Endothelial cell of umbilical vein (primary cell): ENCODE results near the gene KRT33B. TPM values are rescaled to one million over a fixed set of nuclear protein-coding genes. Genes with fewer than 3 reads are reported as not detected.

Experiments used
- BruUV-seq: library from RNA; stranded (reverse); fragments of 400-500 nt; replicated peaks from 2 replicates; lab custom pipeline; 2021; lab: Mats Ljungman, UMichigan
- CTCF ChIA-PET: fragments of 300-600, 350-600 bp; sonication (Branson Sonifier 250); formaldehyde crosslinking; loops from one replicate; lab custom pipeline; 2021; ENCODE audit warnings: antibody characterized with exemption, inconsistent platforms; lab: Charles Lee
- POLR2A ChIA-PET: fragments of 300-600, 350-600 bp; sonication (Branson Sonifier 250); formaldehyde crosslinking; loops from one replicate; lab custom pipeline; 2021; ENCODE audit warnings: antibody characterized with exemption, inconsistent platforms; lab: Charles Lee
- DNase-seq: peaks from one replicate; pipeline ENCODE4 v3.0.0-alpha.2; 2011; ENCODE audit warnings: low read depth, low spot score
- FAIRE-seq: peaks from 2 replicates; lab custom pipeline; 2011; peaks lifted over from hg19 to GRCh38; lab: Jason Lieb, UNC
- H2AFZ ChIP-seq: 2 replicates; pipeline ENCODE4 v1.6.0; 2012; ENCODE audit warnings: low read depth, low read length, control low read depth, inconsistent platforms
- H3K27ac ChIP-seq: 2 replicates; pipeline ENCODE4 v1.5.1; 2011; ENCODE audit warnings: low read depth, mild to moderate bottlenecking, control low read depth, low read length, moderate library complexity; ENCODE audit not compliant: insufficient read depth
- H3K27me3 ChIP-seq, 2 experiments: 2 replicates each; pipeline versions ENCODE4 v1.6.0 to v1.6.1; 2011; ENCODE audit warnings: low read length in 2 of 2, mixed read lengths in 1 of 2; ENCODE audit not compliant: control insufficient read depth in 2 of 2, insufficient read depth in 2 of 2
- H3K36me3 ChIP-seq, 2 experiments: 2 replicates in 1 of 2; 3 replicates in 1 of 2; pipeline ENCODE4 v1.5.1; 2011; ENCODE audit warnings: low read length in 2 of 2, mild to moderate bottlenecking in 1 of 2, moderate library complexity in 1 of 2; ENCODE audit not compliant: control insufficient read depth in 2 of 2, insufficient read depth in 2 of 2; ENCODE audit errors: extremely low read depth in 1 of 2
- H3K4me1 ChIP-seq: 3 replicates; pipeline ENCODE4 v1.5.1; 2011; ENCODE audit warnings: mild to moderate bottlenecking, low read length; ENCODE audit not compliant: control insufficient read depth, insufficient read depth; ENCODE audit errors: extremely low read depth
- H3K4me2 ChIP-seq: 2 replicates; pipeline ENCODE4 v1.6.1; 2011; ENCODE audit warnings: low read length, control low read depth, mixed read lengths; ENCODE audit not compliant: insufficient read depth
- H3K4me3 ChIP-seq, 3 experiments: fragments of 200-600 bp in 1 of 3; sonication (generic), shearing (Covaris generic) in 1 of 3; replicated peaks in 1 of 3; 2 replicates each; pipeline ENCODE4 v1.5.1; 2011 to 2016; ENCODE audit warnings: control low read depth in 3 of 3, low read length in 3 of 3, mild to moderate bottlenecking in 2 of 3, inconsistent platforms in 1 of 3, low read depth in 1 of 3, moderate library complexity in 1 of 3; ENCODE audit not compliant: insufficient read depth in 1 of 3
- H3K79me2 ChIP-seq: 2 replicates; pipeline ENCODE4 v1.6.0; 2012; ENCODE audit warnings: low read length, inconsistent platforms; ENCODE audit not compliant: control insufficient read depth, insufficient read depth
- H3K9ac ChIP-seq: replicated peaks from 2 replicates; pipeline ENCODE3; 2011; ENCODE audit warnings: low read length, control low read depth; ENCODE audit not compliant: insufficient read depth; ENCODE audit errors: extremely low read depth
- H3K9me1 ChIP-seq: replicated peaks from 3 replicates; pipeline ENCODE4 v1.6.0; 2011; ENCODE audit warnings: mild to moderate bottlenecking, low read length; ENCODE audit not compliant: control insufficient read depth, insufficient read depth; ENCODE audit errors: extremely low read depth
- H3K9me3 ChIP-seq: replicated peaks from 2 replicates; pipeline ENCODE4 v1.5.1; 2012; ENCODE audit warnings: low read length, inconsistent platforms; ENCODE audit not compliant: control insufficient read depth, insufficient read depth
- H4K20me1 ChIP-seq: replicated peaks from 2 replicates; pipeline ENCODE3; 2011; ENCODE audit warnings: mild to moderate bottlenecking, low read length; ENCODE audit not compliant: control insufficient read depth, insufficient read depth; ENCODE audit errors: extremely low read depth
- CTCF ChIP-seq, 2 donors: IDR thresholded peaks; 1 replicate in 1 of 2; 2 replicates in 1 of 2; pipeline ENCODE4 v1.5.1; 2011; ENCODE audit warnings: low read length in 2 of 2, mild to moderate bottlenecking in 2 of 2, moderate library complexity in 2 of 2, control low read depth in 1 of 2, inconsistent platforms in 1 of 2, low read depth in 1 of 2; ENCODE audit not compliant: insufficient read depth in 1 of 2; ENCODE audit errors: extremely low read depth in 1 of 2
- EZH2 ChIP-seq: IDR thresholded peaks from 2 replicates; pipeline ENCODE4 v1.6.1; 2012; ENCODE audit warnings: borderline replicate concordance, low read depth, mild to moderate bottlenecking, moderate library complexity, low read length, inconsistent platforms; ENCODE audit not compliant: severe bottlenecking
- FOS ChIP-seq: IDR thresholded peaks from 2 replicates; pipeline ENCODE4 v1.6.1; 2011; ENCODE audit warnings: mild to moderate bottlenecking, low read length, moderate library complexity, borderline replicate concordance; ENCODE audit not compliant: insufficient read depth
- GATA2 ChIP-seq: IDR thresholded peaks from 2 replicates; pipeline ENCODE4 v1.7.0; 2011; ENCODE audit warnings: low read depth, mild to moderate bottlenecking, moderate library complexity, mixed read lengths, low read length; ENCODE audit not compliant: insufficient read length, insufficient read depth
- JUN ChIP-seq: IDR thresholded peaks from 2 replicates; pipeline ENCODE4 v1.6.1; 2011; ENCODE audit warnings: borderline replicate concordance, low read depth; ENCODE audit not compliant: insufficient read length, insufficient read depth
- MAX ChIP-seq: IDR thresholded peaks from 2 replicates; pipeline ENCODE4 v1.6.1; 2011; ENCODE audit not compliant: insufficient read depth, insufficient read length
- MYC ChIP-seq: IDR thresholded peaks from one replicate; pipeline ENCODE4 v1.6.1; 2011; ENCODE audit warnings: mild to moderate bottlenecking, low read depth, low read length
- POLR2A ChIP-seq: IDR thresholded peaks from 2 replicates; pipeline ENCODE4 v1.6.1; 2012; ENCODE audit warnings: low read depth, mild to moderate bottlenecking, control low read depth, low read length
- dilution Hi-C: fragments of 300-500 bp; cut with MboI; formaldehyde crosslinking; loops from one replicate; pipeline ENCODE4 v1.15.0; 2019; ENCODE audit warnings: low sequenced_read_pairs; ENCODE audit not compliant: extremely low pct_ligation_motif_present
- intact Hi-C: fragments of 100-400 bp; cut with micrococcal nuclease; formaldehyde crosslinking; loops from one replicate; pipeline ENCODE4 v1.10.0; 2022
- polyA plus RNA-seq, 4 experiments: library from polyadenylated mRNA; depleted of rRNA in 3 of 4; stranded (reverse) in 3 of 4; unstranded in 1 of 4; fragments of >200 nt; gene quantifications; 2 replicates each; pipeline versions ENCODE4 v1.2.1 to v1.2.3, GENCODE V29; 2011 to 2012; ENCODE audit warnings: missing spikeins in 1 of 4
- total RNA-seq: library from RNA; stranded (reverse); gene quantifications from 2 replicates; pipeline ENCODE4 v1.2.3, GENCODE V29; 2021

The KRT33B gene
- total and polyA plus RNA-seq, 2 donors (not counting 3 experiments of a cell fraction or from before 2014, with no cell fraction given) = not detected

- no peaks in the 10 kb centered on the region for H3K9me1 ChIP-seq
- no peak for FAIRE-seq
- dilution Hi-C loops = no loop called here
These were observed 29.1 kb downstream of the KRT33B start for GRCh38 chr17:41340494-41340893.

GRCh38 chr17:41339571-41340172 is 29.9 kb downstream of the KRT33B start:
- TF ChIP-seq CTCF (IDR thresholded peaks at IDR 0.05; ENCODE audit: extremely low read depth in 1 of 2, insufficient read depth in 1 of 2, low read depth in 1 of 2, low read length in 2 of 2) (no peak), JUN (no peak), GATA2 (no peak), EZH2 (no peak), FOS (no peak), POLR2A (no peak), MAX (no peak)
- no peak overlapping the region for H3K27ac ChIP-seq
- H2AFZ ChIP-seq = no peak overlapping the region
- H3K9ac ChIP-seq = no peak overlapping the region
- H3K9me1 ChIP-seq = no peaks in the 10 kb centered on the region
- ChIA-PET POLR2A (no interaction called here), CTCF (interaction anchor here (0.6 to 0.9 kb wide), 2 partner anchors 78 to 210 kb away, joined by 3 read pairs; no protein-coding TSS in a partner anchor)
- FAIRE-seq = no peak
- dilution Hi-C loops (no loop called here), intact Hi-C loops (no loop called here)
- no peaks in the 10 kb centered on the region for H4K20me1 ChIP-seq
- BruUV-seq = no TSS peak
- no peaks in the 10 kb centered on the region for H3K27me3 ChIP-seq
- DNase-seq = no peak
- no peaks in the 10 kb centered on the region for H3K79me2 ChIP-seq
- no peaks in the 10 kb centered on the region for H3K36me3 ChIP-seq
- H3K9me3 ChIP-seq = no peaks in the 10 kb centered on the region
- H3K4me2 ChIP-seq = no peak overlapping the region
- no peak overlapping the region for H3K4me3 ChIP-seq
- no peaks in the 10 kb centered on the region for H3K4me1 ChIP-seq

More at GRCh38 chr17:41340494-41340893, 29.1 kb downstream of the KRT33B start:
- intact Hi-C loops = no loop called here
- no TSS peak for BruUV-seq
- Histone ChIP-seq H3K27ac (no peak overlapping the region), H3K27me3 (no peaks in the 10 kb centered on the region), H3K4me3 (no peak overlapping the region), H3K36me3 (no peaks in the 10 kb centered on the region), H3K9me3 (no peaks in the 10 kb centered on the region), H3K4me1 (no peaks in the 10 kb centered on the region), H3K9ac (no peak overlapping the region), H2AFZ (no peak overlapping the region), H3K4me2 (no peak overlapping the region), H3K79me2 (no peaks in the 10 kb centered on the region), H4K20me1 (no peaks in the 10 kb centered on the region)
- ChIA-PET CTCF (interaction anchor here (0.8 to 1.5 kb wide), 2 partner anchors 9 to 11 kb away, joined by 3 to 4 read pairs; no protein-coding TSS in a partner anchor), POLR2A (no interaction called here)
- TF ChIP-seq MYC = no peak
- no peak for DNase-seq
